H4 (cell line): Measurements from ENCODE around the gene FUCA1. TPM values are rescaled to one million over a fixed set of nuclear protein-coding genes. Genes with fewer than 3 reads are reported as not detected.
"Not testable (repeated sequence)": the region's sequence is repeated elsewhere in the genome, so short reads cannot be mapped to it uniquely, and the experiment has no call there.

Experiments used
- DNase-seq: peaks from one replicate; pipeline ENCODE4 v3.0.0-alpha.2; 2015; ENCODE audit warnings: low spot score
- total RNA-seq: library from RNA; depleted of rRNA; stranded (reverse); fragments of >200 nt; shearing (Covaris generic); gene quantifications from 2 replicates; pipeline ENCODE4 v1.2.3, GENCODE V29; 2014

The FUCA1 gene
- total RNA-seq, 1 experiment from 2014 or later = 90.5 TPM

DNA sequence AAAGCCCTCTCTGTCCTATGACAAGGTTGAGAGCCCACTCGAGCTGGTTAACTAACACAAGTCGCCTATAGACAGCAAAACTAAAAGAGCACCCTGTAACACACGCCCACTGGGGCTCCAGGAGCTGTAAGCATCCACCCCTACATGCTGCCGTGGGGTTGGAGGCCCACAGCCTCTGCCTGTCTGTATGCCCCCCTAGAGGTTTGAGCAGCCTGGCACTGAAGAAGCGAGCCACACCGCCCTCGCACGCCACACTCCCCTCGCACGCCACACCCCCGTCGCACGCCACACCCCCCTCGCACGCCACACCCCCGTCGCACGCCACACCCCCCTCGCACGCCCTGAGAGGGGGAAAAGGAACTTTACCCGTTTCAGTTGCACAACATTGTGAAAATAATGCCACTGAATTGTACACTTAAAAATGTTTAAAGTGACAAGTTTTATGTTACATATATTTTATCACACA lies 29.7 kb downstream of the FUCA1 start:
- DNase-seq = peak; percentile 50

DNA sequence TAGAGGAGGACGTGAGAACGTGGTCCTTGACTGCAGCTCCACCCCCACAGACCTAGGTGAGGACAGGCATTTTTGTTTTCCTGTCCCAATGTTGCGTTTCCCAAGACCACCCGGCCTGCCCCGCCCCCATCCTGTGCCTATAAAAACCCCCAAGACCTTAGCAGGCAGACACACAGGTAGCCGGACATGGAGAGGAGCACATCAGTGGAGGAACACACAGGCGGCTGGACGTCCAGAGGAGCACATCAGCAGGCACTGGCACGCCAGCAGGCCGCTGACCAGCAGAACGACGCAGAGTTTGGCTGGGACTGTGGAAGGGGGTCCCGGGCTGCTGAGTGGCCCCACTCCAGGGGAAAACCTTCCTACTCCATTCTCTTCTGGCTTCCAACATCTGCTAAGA lies 30.2 kb downstream of the FUCA1 start:
- DNase-seq = no peak

DNA sequence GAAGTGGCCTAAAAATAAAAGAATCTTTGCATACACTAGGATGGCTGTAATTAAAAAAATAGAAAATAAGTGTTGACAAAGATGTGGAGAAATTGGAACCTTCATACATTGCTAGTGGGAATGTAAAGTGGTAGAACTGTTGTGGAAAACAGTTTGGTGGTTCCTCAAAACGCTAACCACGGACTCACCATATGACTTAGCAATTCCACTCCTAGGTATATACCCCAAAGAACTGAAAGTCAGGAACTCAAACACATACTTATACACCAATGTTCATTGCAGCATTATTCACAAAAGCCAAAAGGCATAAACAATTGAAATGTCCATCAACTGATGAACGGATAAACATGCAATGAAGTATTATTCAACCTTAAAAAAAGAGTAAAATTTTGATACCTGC lies 32.1 kb downstream of the FUCA1 start:
- DNase-seq = no peak

DNA sequence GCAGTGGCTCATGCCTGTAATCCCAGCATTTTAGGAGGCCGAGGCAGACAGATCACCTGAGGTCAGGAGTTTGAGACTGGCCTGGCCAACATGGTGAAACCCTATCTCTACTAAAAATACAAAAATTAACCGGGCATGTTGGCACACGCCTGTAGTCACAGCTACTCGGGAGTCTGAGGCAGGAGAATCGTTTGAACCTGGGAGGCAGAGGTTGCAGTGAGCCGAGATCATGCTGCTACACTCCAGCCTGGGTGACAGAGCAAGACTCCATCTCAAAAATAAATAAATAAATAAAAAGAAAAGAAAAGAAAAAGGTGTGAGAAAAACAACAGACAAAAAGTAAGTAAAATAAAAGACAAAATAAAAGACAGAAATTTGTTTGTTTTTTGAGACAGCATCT lies 33.9 kb downstream of the FUCA1 start:
- DNase-seq = not testable (repeated sequence)

DNA sequence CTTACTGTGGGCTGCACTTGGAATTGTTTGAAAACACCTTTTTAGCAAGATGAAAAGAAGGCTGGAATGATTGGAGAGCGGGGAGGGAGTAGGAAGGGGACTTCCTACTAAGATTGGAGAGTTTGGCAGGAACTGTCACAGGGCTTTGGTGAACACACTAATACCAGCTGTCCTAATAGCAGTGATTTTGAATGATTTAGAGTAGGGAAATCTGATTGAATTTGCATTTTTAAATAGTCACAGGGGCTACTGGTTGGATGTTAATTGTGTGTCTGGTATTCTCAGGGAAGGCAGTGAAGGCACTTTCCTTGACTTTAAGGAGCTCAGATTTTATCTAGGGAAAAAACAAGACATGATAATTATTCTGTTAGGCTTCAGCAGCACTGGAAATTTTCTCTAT lies 40.4 kb downstream of the FUCA1 start:
- DNase-seq = no peak

DNA sequence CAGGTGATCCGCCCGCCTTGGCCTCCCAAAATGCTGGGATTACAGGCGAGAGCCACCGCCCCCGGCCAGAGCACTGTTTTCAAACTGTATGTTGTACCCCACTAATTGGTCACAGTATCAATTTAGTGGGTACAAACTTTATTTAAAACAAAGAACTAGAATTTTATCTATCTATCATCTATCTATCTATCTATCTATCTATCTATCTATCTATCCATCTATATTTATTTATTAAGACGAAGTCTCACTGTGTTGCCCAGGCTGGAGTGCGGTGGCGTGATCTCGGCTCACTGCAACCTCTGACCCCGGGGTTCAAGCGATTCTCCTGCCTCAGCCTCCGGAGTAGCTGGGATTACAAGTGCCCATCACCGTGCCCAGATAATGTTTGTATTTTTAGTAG lies 41.5 kb downstream of the FUCA1 start:
- not testable (repeated sequence) for DNase-seq

DNA sequence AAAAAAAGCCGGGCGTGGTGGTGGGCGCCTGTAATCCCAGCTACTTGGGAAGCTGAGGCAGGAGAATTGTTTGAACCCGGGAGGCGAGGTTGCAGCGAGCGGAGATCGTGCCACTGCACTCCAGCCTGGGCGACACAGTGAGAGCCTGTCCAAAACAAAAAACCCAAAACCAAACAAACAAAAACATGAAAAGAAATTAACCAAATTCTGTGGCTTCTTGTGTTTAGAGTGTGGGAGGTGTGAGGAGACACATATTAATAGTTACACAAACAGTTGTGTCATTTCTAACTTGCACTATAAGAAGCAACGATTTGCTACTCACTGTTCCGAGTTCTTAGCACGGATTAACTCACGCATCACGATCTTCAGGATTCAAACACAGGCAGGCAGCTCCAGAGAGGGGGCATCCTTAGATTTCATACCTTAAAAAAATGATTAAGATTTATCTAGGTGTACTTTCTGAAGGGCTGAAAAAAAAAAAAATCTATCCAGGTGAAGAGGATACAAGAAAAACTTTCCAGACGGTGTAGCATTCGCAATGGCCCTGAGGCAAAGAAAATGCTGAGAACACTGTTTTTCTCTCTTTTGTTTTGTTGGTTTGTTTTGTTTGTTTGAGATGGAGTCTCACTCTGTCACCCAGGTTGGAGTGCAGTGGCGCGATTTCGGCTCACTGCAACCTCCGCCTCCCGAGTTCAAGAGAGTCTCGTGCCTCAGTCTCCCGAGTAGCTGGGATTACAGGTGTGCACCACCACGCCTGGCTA lies 42.1 kb downstream of the FUCA1 start:
- no peak for DNase-seq

DNA sequence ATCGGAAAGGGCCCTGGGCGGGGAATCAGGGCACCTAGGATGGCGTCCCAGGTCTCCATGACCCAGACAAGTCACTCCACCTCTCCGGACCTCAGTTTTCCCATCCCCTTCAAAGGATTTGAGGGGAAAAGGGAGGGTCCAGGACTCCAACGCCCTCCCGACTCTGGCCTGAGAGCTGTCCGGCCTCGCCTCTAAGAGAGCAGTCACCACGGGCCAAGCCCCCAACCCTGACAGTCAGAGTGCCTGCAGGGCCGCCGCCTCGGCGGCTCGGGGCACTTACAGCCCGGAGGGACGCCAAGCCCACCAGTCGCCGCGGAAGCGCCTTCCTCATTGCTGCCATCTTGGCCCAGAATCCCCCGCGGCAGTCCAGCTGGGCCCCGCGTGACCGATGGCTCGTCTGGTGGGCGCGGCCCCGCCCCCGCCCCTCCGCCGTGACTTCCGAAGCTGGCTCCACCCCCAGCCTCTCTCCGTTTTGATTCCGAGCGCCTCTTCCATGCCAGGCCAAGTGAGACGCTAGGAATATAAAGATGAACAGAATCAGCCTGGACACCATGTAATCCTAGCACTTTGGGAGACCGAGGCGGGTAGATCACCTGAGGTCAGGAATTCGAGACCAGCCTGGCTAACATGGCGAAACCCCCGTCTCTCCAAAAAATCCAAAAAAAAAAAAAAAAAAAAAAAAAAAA lies 42.9 kb downstream of the FUCA1 start, which contains the start of gene HMGCL:
HMGCL (minus strand) TSS at position 354 of the 686 bp plus-strand sequence; CDS start at position 340, 14 bp downstream.
- peak; percentile 84 for DNase-seq

DNA sequence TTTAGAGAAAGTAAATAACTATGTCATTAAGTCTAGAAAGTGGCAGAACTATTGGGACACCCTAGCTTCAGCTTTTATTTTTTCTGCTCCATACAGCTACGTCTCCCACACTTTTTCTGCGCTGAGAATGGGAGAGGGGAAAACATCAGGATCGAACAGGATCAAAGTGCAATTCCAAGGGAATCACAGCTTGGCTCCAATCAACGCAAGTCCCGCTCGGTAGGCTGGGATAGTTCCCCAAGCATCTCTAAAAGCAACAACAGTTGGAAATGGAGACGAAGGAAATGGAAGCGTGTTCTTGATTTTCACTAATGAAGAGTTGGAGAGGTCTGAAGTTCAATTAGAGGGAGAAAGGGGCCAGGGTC lies 43.4 kb downstream of the FUCA1 start:
- DNase-seq = no peak

DNA sequence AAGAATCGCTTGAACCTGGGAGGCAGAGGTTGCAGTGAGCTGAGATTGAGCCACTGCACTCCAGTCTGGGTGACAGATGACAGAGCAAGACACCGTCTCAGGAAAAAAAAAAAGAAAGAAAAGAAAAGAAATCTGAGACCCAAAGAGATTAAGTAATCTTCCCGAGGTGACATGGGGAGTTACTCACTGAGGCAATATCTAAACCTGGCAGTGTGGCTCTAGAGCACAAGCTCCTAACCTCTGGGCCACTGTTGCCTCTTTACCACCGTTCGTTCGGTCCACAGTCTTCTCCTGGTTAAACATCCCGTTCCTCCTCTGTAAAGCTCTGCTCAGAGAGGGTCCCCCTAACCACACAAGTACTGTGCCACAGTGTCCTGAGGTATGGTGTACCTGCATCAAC lies 44.3 kb downstream of the FUCA1 start:
- DNase-seq = no peak

DNA sequence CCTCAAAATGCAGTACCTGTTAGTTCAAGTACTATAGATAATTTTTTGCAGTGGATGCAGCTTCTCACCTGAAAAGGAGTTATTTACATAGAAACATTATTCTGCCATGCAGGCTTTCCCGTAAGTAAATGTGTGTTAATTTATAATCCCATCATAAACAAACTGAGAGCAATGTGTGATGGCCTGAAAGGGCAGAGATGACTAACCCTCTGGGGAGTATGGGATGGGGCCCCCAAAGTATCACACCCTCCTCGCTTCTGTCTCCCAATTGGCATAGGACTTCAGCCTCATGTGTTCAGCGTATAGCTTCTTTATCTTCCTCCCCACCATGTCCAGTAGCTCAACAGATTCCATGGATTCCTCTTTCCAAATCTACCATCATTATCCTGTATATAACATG lies 50.5 kb downstream of the FUCA1 start:
- no peak for DNase-seq

DNA sequence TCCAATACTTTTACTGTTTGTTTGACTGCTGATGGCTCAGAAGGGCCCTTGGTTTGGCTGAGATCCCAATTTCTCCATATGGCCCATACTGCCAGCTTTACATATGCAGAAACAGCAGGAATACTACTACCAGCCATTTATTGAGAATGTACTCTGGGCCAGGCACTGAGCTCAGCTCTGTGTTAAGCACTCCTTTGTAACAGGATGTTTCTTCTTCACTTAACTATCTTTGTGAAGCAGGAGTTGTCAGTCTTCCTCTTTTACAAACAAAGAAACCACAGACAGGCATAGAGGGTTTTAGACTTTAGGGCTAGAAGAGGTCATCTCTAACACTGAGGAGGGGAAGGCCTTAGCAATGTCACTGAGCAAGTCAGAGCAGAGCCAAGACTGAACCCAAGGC lies 51.2 kb downstream of the FUCA1 start:
- DNase-seq = no peak

DNA sequence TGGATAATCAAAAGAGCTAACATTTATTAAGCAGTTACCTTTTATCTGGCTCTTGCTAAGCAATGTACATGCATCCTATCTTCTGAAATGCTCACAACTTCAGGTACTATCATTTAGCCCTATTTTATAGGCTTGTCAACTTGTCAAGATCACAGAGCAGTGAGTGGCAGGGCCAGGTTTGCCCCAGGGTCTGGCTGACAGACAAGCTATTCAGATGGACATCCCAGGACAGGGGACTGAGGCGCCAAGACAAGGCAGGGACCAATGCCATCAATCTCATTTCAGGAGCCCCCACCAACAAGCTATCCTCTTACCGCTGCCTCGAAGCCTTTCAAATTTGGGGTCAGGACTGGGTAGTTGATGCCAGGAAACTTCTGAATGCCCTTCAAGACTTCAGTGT lies 51.7 kb downstream of the FUCA1 start:
- DNase-seq = no peak

DNA sequence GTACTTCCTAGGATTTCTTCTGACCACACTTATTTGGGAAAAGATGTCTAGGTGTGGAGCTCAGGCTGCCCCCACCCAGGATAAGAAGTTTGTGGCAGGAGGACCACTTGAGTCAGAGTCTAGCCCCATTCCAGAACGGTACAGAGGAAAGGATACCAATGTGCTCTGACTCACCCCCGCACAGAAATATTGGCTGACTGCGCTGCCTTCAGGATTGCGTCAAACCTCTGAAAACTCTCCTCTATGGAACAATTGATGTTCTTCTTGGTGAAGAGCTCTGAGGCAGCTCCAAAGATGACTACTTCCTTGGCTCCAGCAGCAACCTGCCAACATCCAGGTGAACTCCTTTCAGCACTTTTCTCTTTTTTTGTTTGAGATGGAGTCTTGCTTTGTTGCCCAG lies 54.1 kb downstream of the FUCA1 start:
- DNase-seq = no peak

DNA sequence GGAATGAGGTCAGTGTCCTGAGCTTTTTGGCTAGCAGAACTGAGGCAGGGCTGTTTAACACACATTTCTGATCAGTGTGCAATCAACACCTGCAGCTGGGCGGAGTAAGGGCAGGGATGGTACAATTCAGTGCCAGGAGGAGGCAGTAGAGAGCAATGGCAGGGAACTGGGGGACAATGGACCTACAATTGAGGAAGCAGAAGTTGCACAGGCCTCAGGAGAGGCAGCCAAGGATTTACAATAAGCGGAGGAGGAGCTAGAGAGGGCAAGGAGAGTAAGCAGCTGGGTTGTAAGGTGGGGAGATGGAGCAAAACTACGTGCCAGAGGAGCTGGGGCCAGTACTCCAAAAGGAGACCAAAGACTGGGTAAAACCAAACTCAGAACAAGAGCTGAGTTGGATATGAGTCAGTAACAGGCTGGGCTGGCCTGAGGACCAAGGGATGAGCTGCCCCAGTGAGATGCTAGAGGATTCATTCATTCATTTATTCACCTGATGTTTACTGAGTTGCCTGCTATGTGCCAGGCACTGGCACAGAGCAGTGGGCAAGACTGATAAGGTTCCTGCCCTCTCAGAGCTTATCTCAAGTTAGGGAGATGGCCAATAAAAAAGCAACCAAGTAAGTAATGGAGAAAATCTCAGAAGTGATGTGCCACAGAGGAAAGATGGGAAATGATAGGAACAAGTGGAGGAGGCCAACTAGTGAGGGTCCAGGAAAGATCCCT lies 57.1 kb downstream of the FUCA1 start:
- DNase-seq = peak; percentile 51

DNA sequence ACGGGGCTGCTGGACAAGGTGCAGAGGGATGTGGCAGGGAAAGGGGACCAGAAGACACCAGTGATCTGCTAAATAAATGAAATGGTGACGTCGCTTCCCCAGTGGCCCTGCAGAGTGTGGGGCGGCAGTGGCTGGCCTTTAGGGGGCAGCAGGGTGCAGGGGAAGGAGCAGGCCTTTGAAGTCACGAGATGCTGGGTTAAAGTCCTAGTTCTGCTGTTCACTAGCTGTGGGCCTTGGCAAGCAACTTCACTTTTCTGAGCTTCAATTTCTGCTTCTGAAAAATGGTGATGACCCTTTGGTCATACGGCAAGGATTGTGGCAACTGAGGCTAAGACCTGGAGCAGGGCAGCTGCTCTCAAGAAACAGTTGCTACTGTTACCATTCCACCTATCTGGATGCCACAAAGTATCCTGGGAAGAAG lies 58.3 kb downstream of the FUCA1 start:
- peak; percentile 73 for DNase-seq

DNA sequence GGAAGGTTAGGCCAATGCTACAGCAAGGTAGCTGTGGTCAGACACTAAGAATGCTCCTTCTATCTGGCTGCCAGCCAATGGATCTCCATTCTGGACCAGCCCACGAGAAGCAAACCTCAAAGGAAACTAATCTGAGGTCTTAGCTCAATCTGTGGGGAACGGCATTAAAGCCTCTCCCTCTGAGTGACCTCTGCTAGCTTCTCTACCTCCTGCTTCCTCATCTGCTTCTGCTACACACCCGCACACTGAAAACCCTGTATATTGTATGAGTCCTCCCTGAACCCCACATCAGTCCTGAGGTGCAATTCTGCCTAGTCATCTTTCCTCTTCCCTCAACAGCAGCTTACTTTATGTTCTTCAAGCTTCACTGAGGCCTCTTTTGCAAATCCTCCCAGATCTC lies 60.6 kb downstream of the FUCA1 start:
- DNase-seq = no peak

DNA sequence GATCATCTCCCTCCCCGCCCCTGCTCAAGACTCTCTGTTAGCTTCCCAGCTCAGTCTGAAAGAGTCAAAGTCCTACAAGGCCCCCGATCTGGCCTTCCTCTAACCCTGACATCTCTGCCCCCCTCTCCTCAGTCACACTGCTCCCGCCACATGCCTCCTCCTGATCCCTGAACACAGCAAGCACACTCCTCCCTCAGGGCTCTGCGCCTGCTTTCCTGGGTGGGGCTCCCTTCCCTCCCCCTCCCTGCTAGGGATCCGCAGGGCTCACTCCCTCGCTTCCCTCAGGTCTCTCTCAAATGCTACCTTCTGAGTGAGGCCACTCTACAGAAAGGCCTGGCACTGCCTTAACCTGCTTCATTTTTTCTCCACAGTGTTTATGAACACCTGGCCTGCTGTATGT lies 61.8 kb downstream of the FUCA1 start:
- no peak for DNase-seq

DNA sequence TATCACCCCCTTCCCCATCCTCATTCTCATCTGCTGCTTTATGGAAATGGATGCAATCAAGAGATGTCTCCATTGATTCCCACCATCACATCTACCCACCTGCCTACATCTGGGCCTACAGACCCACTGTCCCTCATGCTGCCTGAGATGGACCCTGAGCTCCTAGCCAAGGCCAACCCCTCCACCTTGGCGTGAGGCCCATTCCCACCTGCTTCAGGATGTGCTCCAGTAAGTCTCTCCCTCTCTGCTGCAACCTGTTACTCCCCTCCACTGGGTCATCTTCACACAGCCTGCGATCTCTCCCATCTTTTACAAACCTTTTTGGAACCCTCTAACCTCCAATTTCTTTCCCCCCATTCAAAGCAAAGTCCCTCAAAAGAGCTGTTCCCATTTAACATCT lies 63.1 kb downstream of the FUCA1 start:
- no peak for DNase-seq

DNA sequence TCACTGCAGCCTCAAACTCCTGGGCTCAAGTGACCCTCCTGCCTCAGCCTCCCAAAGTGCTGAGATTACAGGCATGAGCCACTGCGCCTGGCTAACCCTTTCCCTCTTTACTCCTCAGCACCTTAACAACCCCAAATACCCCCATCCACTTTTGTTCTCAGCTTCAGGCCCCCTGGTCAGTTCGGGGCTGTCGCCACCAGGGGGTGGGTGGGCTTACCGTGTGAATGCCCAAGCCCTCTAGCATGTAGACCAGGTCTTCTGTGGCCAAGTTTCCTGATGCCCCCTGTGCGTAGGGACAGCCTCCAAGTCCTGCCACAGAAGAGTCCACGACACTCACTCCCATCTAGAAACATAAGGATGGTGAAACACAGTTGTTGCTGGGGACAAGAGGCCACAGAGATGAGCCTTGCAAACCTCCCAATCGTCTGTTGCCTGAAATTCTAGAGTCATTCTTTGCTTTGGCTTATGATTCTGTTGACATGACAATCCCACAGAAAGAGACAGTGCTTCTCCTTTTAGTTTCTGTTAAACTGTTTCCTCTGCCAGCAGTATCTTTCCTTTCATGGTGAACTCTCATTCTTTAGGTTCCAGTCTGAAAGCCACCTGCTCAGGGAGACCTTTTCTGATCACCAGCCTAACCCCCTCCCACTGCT lies 63.8 kb downstream of the FUCA1 start:
- DNase-seq = no peak

DNA sequence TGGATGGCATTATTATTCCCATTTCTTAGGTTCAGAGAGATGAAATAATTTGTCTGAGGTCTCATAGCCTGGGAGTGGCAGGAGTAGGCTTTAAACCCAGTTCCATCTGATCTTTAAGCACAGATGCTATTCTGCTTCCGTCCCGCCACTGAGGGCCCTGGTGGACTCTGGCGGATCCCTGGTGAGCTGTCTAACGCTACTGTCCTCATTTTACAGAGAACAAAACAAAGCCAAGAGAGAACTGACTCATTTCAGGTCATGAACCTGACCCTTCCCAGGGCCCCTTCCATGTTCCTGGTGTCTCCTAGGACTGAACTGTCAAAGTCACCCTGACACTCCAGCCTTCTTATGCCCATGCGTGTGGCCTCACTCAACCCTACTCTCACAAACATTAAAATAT lies 64.4 kb downstream of the FUCA1 start:
- DNase-seq = no peak

DNA sequence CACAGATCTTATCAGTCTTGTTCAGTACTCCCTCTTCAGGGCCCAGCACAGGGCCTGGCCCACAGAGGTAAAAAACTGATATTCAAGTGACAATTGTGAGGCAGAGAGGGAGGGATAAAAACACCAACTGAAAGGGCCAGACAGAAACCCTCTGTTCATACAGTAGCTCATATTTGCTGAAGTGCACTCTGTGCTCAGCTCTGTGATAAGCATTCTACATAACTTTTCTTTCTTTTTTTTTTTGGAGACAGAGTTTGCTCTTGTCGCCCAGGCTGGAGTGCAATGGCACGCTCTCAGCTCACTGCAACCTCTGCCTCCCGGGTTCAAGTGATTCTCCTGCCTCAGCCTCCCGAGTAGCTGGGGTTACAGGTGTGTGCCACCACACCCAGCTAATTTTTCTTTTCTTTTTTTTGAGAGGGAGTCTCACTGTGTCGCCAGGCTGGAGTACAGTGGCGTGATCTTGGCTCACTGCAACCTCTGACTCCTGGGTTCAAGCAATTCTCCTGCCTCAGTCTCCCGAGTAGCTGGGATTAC lies 65.2 kb downstream of the FUCA1 start:
- DNase-seq = not testable (repeated sequence)
